Hematopoietic multipotent progenitor cell treated with erythropoietin and hydrocortisone succinate and interleukin-3 and kit ligand, for 17 days (in vitro differentiated cells): ENCODE results near the gene DNPEP.
A peak's percentile ranks its signal among the peaks of the same experiment; 100 is the strongest.
"Not testable (repeated sequence)": the region's sequence is repeated elsewhere in the genome, so short reads cannot be mapped to it uniquely, and the experiment has no call there.

Source experiments
- DNase-seq: peaks from one replicate; pipeline ENCODE4 v3.0.0-alpha.2; 2015; ENCODE audit warnings: low spot score

DNPEP gene

GRCh38 chr2:219419012-219419324 is 31.3 kb upstream of the DNPEP start:
- no peak for DNase-seq

GRCh38 chr2:219418155-219419011 is 30.7 kb upstream of the DNPEP start, which contains the start of gene DES:
DES (plus strand) TSS chr2:219418377; CDS start chr2:219418463, 86 bp downstream.
- no peak for DNase-seq

- DNase-seq, result no peak
Measured at GRCh38 chr2:219417374-219417773, 29.7 kb upstream of the DNPEP start.

- DNase-seq, result no peak
Measured at GRCh38 chr2:219416938-219417337, 29.2 kb upstream of the DNPEP start.

- no peak for DNase-seq
Measured at GRCh38 chr2:219416235-219416602, 28.5 kb upstream of the DNPEP start.

GRCh38 chr2:219415580-219416234 is 28.0 kb upstream of the DNPEP start:
- no peak for DNase-seq

GRCh38 chr2:219414857-219415256 is 27.1 kb upstream of the DNPEP start:
- no peak for DNase-seq

- no peak for DNase-seq
Measured at GRCh38 chr2:219410390-219410789, 22.7 kb upstream of the DNPEP start.

- no peak for DNase-seq
Measured at GRCh38 chr2:219409619-219410018, 21.9 kb upstream of the DNPEP start.

GRCh38 chr2:219408631-219409030 is 20.9 kb upstream of the DNPEP start:
- DNase-seq, result no peak

GRCh38 chr2:219408204-219408603 is 20.5 kb upstream of the DNPEP start:
- no peak for DNase-seq

GRCh38 chr2:219407343-219407742 is 19.6 kb upstream of the DNPEP start:
- not testable (repeated sequence) for DNase-seq

- no peak for DNase-seq
Measured at GRCh38 chr2:219406861-219407230, 19.1 kb upstream of the DNPEP start.

GRCh38 chr2:219405958-219406860 is 18.5 kb upstream of the DNPEP start:
- DNase-seq, result no peak

GRCh38 chr2:219405451-219405850 is 17.7 kb upstream of the DNPEP start:
- DNase-seq, result no peak

GRCh38 chr2:219404954-219405353 is 17.2 kb upstream of the DNPEP start:
- DNase-seq, result no peak

GRCh38 chr2:219404291-219404910 is 16.7 kb upstream of the DNPEP start:
- no peak for DNase-seq

GRCh38 chr2:219403861-219404260 is 16.1 kb upstream of the DNPEP start:
- no peak for DNase-seq

- DNase-seq, result peak; percentile 50
Measured at GRCh38 chr2:219402665-219403515, 15.2 kb upstream of the DNPEP start.

GRCh38 chr2:219401606-219402005 is 13.9 kb upstream of the DNPEP start:
- DNase-seq, result no peak

GRCh38 chr2:219400562-219400961 is 12.8 kb upstream of the DNPEP start:
- DNase-seq, result no peak
